DND-41 (cell line): ENCODE data around the gene ETS2.

Experiments
- EZH2 ChIP-seq: IDR thresholded peaks from 3 replicates; pipeline ENCODE4 v1.6.1; 2012; ENCODE audit warnings: borderline replicate concordance, low read depth, mild to moderate bottlenecking, moderate library complexity, low read length, inconsistent platforms; ENCODE audit not compliant: severe bottlenecking
- TF ChIP-seq, protein P1 (sequence below): IDR thresholded peaks from 2 replicates; pipeline ENCODE4 v1.5.1; 2012; ENCODE audit warnings: borderline replicate concordance, low read length, moderate library complexity, mild to moderate bottlenecking; ENCODE audit not compliant: poor library complexity, severe bottlenecking; ENCODE audit errors: extremely low read depth

DNA sequence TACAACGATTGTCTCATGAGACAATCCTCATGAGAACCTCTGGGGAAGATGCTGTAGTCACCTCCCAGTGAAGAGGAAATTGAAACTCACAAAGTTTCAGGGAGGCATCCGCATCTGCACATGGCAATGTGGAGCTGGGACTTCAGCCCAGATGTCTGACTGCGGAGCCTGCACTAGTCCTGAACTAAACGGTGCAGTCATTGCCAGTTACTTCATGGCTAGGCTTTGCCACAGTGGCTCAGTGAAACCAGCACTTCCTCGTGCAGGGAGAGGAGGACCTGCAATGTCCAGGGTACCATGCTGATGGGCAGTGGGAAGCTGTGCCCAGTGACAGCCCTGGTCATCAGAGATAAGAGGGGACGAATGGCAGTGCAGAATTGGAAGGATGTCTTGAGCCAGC lies 40.7 kb upstream of the ETS2 start:
- TF ChIP-seq, protein P1, sequence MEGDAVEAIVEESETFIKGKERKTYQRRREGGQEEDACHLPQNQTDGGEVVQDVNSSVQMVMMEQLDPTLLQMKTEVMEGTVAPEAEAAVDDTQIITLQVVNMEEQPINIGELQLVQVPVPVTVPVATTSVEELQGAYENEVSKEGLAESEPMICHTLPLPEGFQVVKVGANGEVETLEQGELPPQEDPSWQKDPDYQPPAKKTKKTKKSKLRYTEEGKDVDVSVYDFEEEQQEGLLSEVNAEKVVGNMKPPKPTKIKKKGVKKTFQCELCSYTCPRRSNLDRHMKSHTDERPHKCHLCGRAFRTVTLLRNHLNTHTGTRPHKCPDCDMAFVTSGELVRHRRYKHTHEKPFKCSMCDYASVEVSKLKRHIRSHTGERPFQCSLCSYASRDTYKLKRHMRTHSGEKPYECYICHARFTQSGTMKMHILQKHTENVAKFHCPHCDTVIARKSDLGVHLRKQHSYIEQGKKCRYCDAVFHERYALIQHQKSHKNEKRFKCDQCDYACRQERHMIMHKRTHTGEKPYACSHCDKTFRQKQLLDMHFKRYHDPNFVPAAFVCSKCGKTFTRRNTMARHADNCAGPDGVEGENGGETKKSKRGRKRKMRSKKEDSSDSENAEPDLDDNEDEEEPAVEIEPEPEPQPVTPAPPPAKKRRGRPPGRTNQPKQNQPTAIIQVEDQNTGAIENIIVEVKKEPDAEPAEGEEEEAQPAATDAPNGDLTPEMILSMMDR, result no peak
- no peak for TF ChIP-seq EZH2
